A673 (cell line): ENCODE measurements around the gene PTCRA. TPM values are rescaled to one million over a fixed set of nuclear protein-coding genes. Genes with fewer than 3 reads are reported as not detected.

Experiments
- BruUV-seq: library from RNA; stranded (reverse); fragments of 400-500 nt; replicated peaks from 2 replicates; lab custom pipeline; 2021; lab: Mats Ljungman, UMichigan
- CTCF ChIA-PET: fragments of 300-600 bp; sonication (Branson Sonifier 250); formaldehyde crosslinking; loops from one replicate; lab custom pipeline; 2022; ENCODE audit warnings: antibody characterized with exemption; lab: Charles Lee
- POLR2A ChIA-PET: fragments of 300-600 bp; sonication (Branson Sonifier 250); formaldehyde crosslinking; loops from one replicate; lab custom pipeline; 2022; ENCODE audit warnings: antibody characterized with exemption; ENCODE audit not compliant: low non-redundant PET; lab: Charles Lee
- DNase-seq: peaks from one replicate; pipeline ENCODE4 v3.0.0-alpha.2; 2015; ENCODE audit warnings: low spot score
- H3K27ac ChIP-seq: fragments of 200-600 bp; sonication (generic); 2 replicates; pipeline ENCODE4 v1.5.1; 2016; ENCODE audit warnings: mixed run types, low read depth, mild to moderate bottlenecking, mixed read lengths, antibody characterized with exemption, low read length; ENCODE audit not compliant: poor library complexity, severe bottlenecking
- H3K27me3 ChIP-seq: fragments of 200-600 bp; sonication (generic); replicated peaks from 2 replicates; pipeline ENCODE4 v1.6.1; 2017; ENCODE audit warnings: mixed run types, low read depth, mild to moderate bottlenecking, mixed read lengths, antibody characterized with exemption, low read length; ENCODE audit not compliant: insufficient read depth, poor library complexity
- H3K36me3 ChIP-seq: fragments of 200-600 bp; sonication (generic); 2 replicates; pipeline ENCODE4 v1.6.1; 2016; ENCODE audit warnings: mixed run types, mild to moderate bottlenecking, mixed read lengths, antibody characterized with exemption, low read length; ENCODE audit not compliant: insufficient read depth, poor library complexity, severe bottlenecking
- H3K4me1 ChIP-seq: fragments of 200-600 bp; sonication (generic); 2 replicates; pipeline ENCODE4 v1.6.1; 2017; ENCODE audit warnings: mixed run types, mild to moderate bottlenecking, mixed read lengths, antibody characterized with exemption, low read length; ENCODE audit not compliant: insufficient read depth, poor library complexity, severe bottlenecking
- H3K4me3 ChIP-seq: fragments of 200-600 bp; sonication (generic); 2 replicates; pipeline ENCODE4 v1.5.1; 2016; ENCODE audit warnings: low read depth, mixed run types, mild to moderate bottlenecking, mixed read lengths, low read length; ENCODE audit not compliant: poor library complexity, severe bottlenecking
- H3K9me3 ChIP-seq: fragments of 200-600 bp; sonication (generic); 2 replicates; pipeline ENCODE4 v1.6.1; 2016; ENCODE audit warnings: mixed run types, low read depth, mild to moderate bottlenecking, mixed read lengths, antibody characterized with exemption, low read length; ENCODE audit not compliant: poor library complexity, severe bottlenecking
- CTCF ChIP-seq: fragments of 300-800, 200-600 bp; sonication (generic); conservative IDR thresholded peaks from 2 replicates; pipeline ENCODE4 v1.5.1; 2017; ENCODE audit warnings: low read depth, mild to moderate bottlenecking, antibody characterized with exemption, low read length, moderate library complexity, mixed read lengths
- EZH2 ChIP-seq: fragments of 200-600 bp; sonication (generic); IDR thresholded peaks from 2 replicates; pipeline ENCODE4 v1.6.1; 2017; ENCODE audit warnings: borderline replicate concordance, low read depth, mild to moderate bottlenecking, mixed read lengths, antibody characterized with exemption, low read length; ENCODE audit not compliant: poor library complexity, severe bottlenecking
- intact Hi-C: fragments of 100-400 bp; cut with micrococcal nuclease; formaldehyde crosslinking; loops from one replicate; pipeline ENCODE4 v1.10.0; 2022; ENCODE audit not compliant: unreplicated experiment
- total RNA-seq: library from RNA; stranded (reverse); gene quantifications from 2 replicates; pipeline ENCODE4 v1.2.3, GENCODE V29; 2021

Gene PTCRA
- total RNA-seq, 1 experiment from 2014 or later: not detected

- no peaks in the 10 kb centered on the region for H3K27me3 ChIP-seq
- POLR2A ChIA-PET: interaction anchor here (0.6 kb wide), 1 partner anchor 14 kb away, joined by 8 read pairs; no protein-coding TSS in a partner anchor
- CTCF ChIA-PET: no interaction called here
- no peak for DNase-seq
- H3K4me3 ChIP-seq: no peak overlapping the region
- no peak overlapping the region for H3K27ac ChIP-seq
- TF ChIP-seq EZH2: no peak
- no peak for TF ChIP-seq CTCF
- intact Hi-C loops: no loop called here
- peaks cover 35% of the 10 kb centered on the region for H3K36me3 ChIP-seq
- H3K4me1 ChIP-seq: no peaks in the 10 kb centered on the region
- no TSS peak for BruUV-seq
- H3K9me3 ChIP-seq: no peaks in the 10 kb centered on the region
Observed at GRCh38 chr6:42938428-42938796, 22.6 kb downstream of the PTCRA start.

- TF ChIP-seq EZH2 (no peak), CTCF (no peak)
- no peak overlapping the region for H3K27ac ChIP-seq
- ChIA-PET CTCF (no interaction called here), POLR2A (interaction anchor here (0.6 kb wide), 1 partner anchor 13 kb away, joined by 8 read pairs; no protein-coding TSS in a partner anchor)
- intact Hi-C loops: no loop called here
- peaks cover 32% of the 10 kb centered on the region for H3K36me3 ChIP-seq
- no TSS peak for BruUV-seq
- no peaks in the 10 kb centered on the region for H3K9me3 ChIP-seq
- no peak for DNase-seq
- H3K4me3 ChIP-seq: no peak overlapping the region
- H3K4me1 ChIP-seq: no peaks in the 10 kb centered on the region
- H3K27me3 ChIP-seq: no peaks in the 10 kb centered on the region
Observed at GRCh38 chr6:42938987-42939809, 23.3 kb downstream of the PTCRA start.

GRCh38 chr6:42939810-42940167 lies 23.9 kb downstream of the PTCRA start:
- H3K27ac ChIP-seq: no peak overlapping the region
- ChIA-PET POLR2A (no interaction called here), CTCF (no interaction called here)
- no peak for TF ChIP-seq CTCF
- no peak for TF ChIP-seq EZH2
- no TSS peak for BruUV-seq
- no peak overlapping the region for H3K4me3 ChIP-seq
- H3K4me1 ChIP-seq: no peaks in the 10 kb centered on the region
- no peaks in the 10 kb centered on the region for H3K9me3 ChIP-seq
- H3K36me3 ChIP-seq: peaks cover 27% of the 10 kb centered on the region
- H3K27me3 ChIP-seq: no peaks in the 10 kb centered on the region
- intact Hi-C loops: no loop called here
- no peak for DNase-seq
